ENCODE measurements around the gene PRKG2.

GRCh38 chr4:81194286-81194685 lies 20.7 kb downstream of the PRKG2 start:
- no peak for TF ChIP-seq CTCF (conservative IDR thresholded peaks at IDR 0.05; ENCODE audit: low read length)
- TF ChIP-seq EZH2phosphoT487 (IDR thresholded peaks at IDR 0.05; ENCODE audit: borderline replicate concordance), result no peak

Measured in Loucy (cell line).